Measurements from ENCODE around the gene ZNRF1. TPM values are rescaled to one million over a fixed set of nuclear protein-coding genes. Genes with fewer than 3 reads are reported as not detected.

The ZNRF1 gene
- total RNA-seq, 2 donors from 2014 or later, result 44.9 to 46.1 TPM

DNA sequence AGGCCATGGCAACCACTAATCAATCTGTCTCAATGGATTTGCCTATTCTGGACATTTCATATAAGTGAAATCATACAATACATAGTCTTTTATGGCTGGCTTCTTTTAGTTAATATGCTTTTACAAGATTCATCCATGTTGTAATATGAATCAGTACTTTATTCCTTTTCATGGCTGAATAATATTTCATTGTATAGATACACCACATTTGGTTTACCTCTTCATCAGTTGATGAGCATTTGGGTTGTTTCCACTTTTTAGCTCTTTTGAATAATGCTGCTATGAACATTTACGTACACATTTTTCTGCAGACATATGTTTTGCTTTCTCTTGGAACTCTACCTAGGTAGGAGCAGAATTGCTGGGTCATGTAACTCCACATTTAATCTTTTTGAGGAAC, 2.8 kb upstream of the ZNRF1 start:
- 89 to 95% methylated on average over 1 of the region's 1 CpG for WGBS, 2 experiments (ENCODE audit: insufficient coverage in 1 of 2, insufficient read length in 1 of 2)
- H3K4me1 Mint-ChIP-seq, result peaks cover 29% of the 10 kb centered on the region

DNA sequence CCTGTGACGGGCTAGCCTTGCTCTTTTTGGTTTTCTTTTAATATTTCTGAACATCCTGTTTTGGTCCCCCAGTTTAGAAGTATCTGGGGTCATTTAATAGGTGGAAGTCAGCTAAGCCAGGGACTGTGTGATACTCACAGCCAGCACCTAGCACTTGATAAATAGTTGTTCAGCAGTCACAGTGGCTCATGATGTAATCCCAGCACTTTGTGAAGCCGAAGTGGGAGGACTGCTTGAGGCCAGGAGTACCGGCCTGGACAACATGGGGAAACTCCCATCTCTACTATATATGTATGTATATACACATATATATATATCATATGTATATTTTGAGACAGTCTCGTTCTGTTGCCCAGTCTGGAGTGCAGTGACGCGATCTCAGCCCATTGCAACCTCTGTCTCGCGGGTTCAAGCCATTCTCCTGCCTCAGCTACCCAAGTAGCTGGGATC, 1.8 kb upstream of the ZNRF1 start:
- H3K4me3 Mint-ChIP-seq, result no peak overlapping the region
- Histone ChIP-seq H3K9ac (ENCODE audit: extremely low read depth, low read length, poor library complexity, severe bottlenecking) (no peak overlapping the region), H3K9me3 (ENCODE audit: control insufficient read depth, low read length) (no peaks in the 10 kb centered on the region), H3K36me3 (ENCODE audit: control insufficient read depth, insufficient read depth, low read length) (no peaks in the 10 kb centered on the region), H3K4me3 (ENCODE audit: low read length) (no peak overlapping the region), H3K4me1 (ENCODE audit: control insufficient read depth, insufficient read depth, low read length) (peaks cover 5% of the 10 kb centered on the region), H3K27me3 (ENCODE audit: control insufficient read depth, insufficient read depth, low read length, poor library complexity, severe bottlenecking) (no peaks in the 10 kb centered on the region), H3K27ac (ENCODE audit: low read depth, low read length) (no peak overlapping the region)
- no peak for TF ChIP-seq CTCF (conservative IDR thresholded peaks at IDR 0.05)
- DNase-seq, result peak; percentile 55
- no peak overlapping the region for H3K27ac Mint-ChIP-seq
- no peaks in the 10 kb centered on the region for H3K36me3 Mint-ChIP-seq (ENCODE audit: low read depth)
- H3K4me1 Mint-ChIP-seq, result peaks cover 25% of the 10 kb centered on the region
- 86 to 93% methylated on average over 1 to 7 of the region's 8 CpGs for WGBS, 2 experiments (ENCODE audit: insufficient coverage in 1 of 2, insufficient read length in 1 of 2)
- H3K9me3 Mint-ChIP-seq, result no peaks in the 10 kb centered on the region
- H3K27me3 Mint-ChIP-seq (ENCODE audit: insufficient read depth), result peaks cover 6% of the 10 kb centered on the region

More for the DNA sequence above, 2.8 kb upstream of the ZNRF1 start:
- no peak overlapping the region for H3K4me3 Mint-ChIP-seq
- Histone ChIP-seq H3K9me3 (ENCODE audit: control insufficient read depth, low read length) (no peaks in the 10 kb centered on the region), H3K9ac (ENCODE audit: extremely low read depth, low read length, poor library complexity, severe bottlenecking) (no peak overlapping the region), H3K36me3 (ENCODE audit: control insufficient read depth, insufficient read depth, low read length) (no peaks in the 10 kb centered on the region), H3K4me3 (ENCODE audit: low read length) (no peak overlapping the region), H3K4me1 (ENCODE audit: control insufficient read depth, insufficient read depth, low read length) (peaks cover 9% of the 10 kb centered on the region), H3K27ac (ENCODE audit: low read depth, low read length) (no peak overlapping the region), H3K27me3 (ENCODE audit: control insufficient read depth, insufficient read depth, low read length, poor library complexity, severe bottlenecking) (no peaks in the 10 kb centered on the region)
- H3K27me3 Mint-ChIP-seq (ENCODE audit: insufficient read depth), result peaks cover 6% of the 10 kb centered on the region
- no peaks in the 10 kb centered on the region for H3K9me3 Mint-ChIP-seq
- TF ChIP-seq CTCF (conservative IDR thresholded peaks at IDR 0.05), result no peak
- DNase-seq, result no peak
- no peak overlapping the region for H3K27ac Mint-ChIP-seq
- H3K36me3 Mint-ChIP-seq (ENCODE audit: low read depth), result no peaks in the 10 kb centered on the region

DNA sequence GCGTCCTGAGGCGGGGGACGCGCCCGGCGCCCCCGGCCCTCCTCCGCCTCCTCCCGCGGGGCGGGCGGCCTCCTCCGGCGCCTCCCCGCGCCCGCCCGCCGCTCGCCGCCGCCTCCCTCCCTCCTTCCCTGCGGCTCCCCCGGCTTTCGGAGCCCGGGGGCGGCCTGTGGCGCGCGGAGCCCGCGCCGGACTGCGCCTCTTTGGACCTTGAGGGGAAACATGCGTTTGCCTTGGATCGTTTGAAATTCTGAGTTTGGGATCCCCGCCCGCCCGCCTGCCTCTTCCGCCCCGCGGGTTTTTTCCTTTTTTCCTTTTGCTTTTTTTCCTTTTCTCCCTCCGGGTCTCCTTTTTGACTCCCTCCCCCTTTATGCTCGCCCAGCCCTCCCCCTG, 390 bp downstream of the ZNRF1 start:
- Mint-ChIP-seq H3K27ac (no peak overlapping the region), H3K36me3 (ENCODE audit: low read depth) (peaks cover 3% of the 10 kb centered on the region), H3K9me3 (no peaks in the 10 kb centered on the region), H3K4me1 (peaks cover 39% of the 10 kb centered on the region), H3K27me3 (ENCODE audit: insufficient read depth) (peaks cover 6% of the 10 kb centered on the region), H3K4me3 (peak overlapping the region; percentile 69)
- peak; percentile 63 for DNase-seq
- H3K27me3 ChIP-seq (ENCODE audit: control insufficient read depth, insufficient read depth, low read length, poor library complexity, severe bottlenecking), result no peaks in the 10 kb centered on the region
- no peaks in the 10 kb centered on the region for H3K36me3 ChIP-seq (ENCODE audit: control insufficient read depth, insufficient read depth, low read length)
- H3K4me1 ChIP-seq (ENCODE audit: control insufficient read depth, insufficient read depth, low read length), result peaks cover 5% of the 10 kb centered on the region
- peak overlapping the region; percentile 54 for H3K27ac ChIP-seq (ENCODE audit: low read depth, low read length)
- H3K9ac ChIP-seq (ENCODE audit: extremely low read depth, low read length, poor library complexity, severe bottlenecking), result peak overlapping the region; percentile 42
- peak overlapping the region; percentile 90 for H3K4me3 ChIP-seq (ENCODE audit: low read length)
- no peak for TF ChIP-seq CTCF (conservative IDR thresholded peaks at IDR 0.05)
- WGBS, 2 experiments (ENCODE audit: insufficient coverage in 1 of 2, insufficient read length in 1 of 2), result 0% methylated on average over 42 of the region's 44 CpGs; no CpG with 5 or more reads in 1 of the 2 experiments
- no peaks in the 10 kb centered on the region for H3K9me3 ChIP-seq (ENCODE audit: control insufficient read depth, low read length)

Measured in endodermal cell (in vitro differentiated cells).